GM12872 (cell line): Measurements from ENCODE around the gene FSTL5.
A peak's percentile ranks its signal among the peaks of the same experiment; 100 is the strongest.

ENCODE experiments used
- TF ChIP-seq, protein P1 (sequence below): IDR thresholded peaks from 3 replicates; pipeline ENCODE4 v1.5.1; 2011; ENCODE audit warnings: low read depth, mild to moderate bottlenecking, low read length, moderate library complexity; ENCODE audit not compliant: insufficient read depth

Gene FSTL5

DNA sequence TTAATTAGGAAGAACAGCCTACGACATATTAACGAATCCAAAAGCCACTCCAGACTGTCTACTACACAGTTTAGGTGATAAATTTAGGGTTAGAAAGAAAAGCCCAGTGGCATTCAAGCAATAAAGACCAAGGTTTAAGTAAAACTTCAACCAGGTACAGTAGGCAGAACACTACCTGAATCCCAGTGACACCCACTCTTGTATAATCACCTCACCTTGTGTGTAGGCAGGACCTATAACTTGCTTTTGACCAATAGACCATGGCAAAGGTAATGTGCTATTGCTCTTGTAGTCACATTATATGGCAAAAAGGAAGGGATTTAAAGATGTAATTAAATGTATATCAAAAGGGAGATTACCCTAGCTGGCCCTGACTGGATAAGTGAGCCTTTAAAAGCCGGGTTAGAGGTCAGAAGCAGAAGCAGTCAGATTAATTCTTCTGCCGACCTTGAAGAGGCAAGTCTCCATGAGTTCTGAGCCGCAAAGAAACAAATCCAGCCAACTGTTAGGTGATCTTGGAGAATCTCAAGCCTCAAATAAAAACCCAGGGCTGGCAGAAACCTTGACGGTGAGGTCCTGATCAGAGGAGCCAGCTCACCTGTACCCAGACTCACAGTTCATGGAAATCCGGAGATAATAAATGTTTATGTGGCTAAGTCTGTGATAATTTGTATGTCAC lies 8.8 kb downstream of the FSTL5 start:
- TF ChIP-seq, protein P1, sequence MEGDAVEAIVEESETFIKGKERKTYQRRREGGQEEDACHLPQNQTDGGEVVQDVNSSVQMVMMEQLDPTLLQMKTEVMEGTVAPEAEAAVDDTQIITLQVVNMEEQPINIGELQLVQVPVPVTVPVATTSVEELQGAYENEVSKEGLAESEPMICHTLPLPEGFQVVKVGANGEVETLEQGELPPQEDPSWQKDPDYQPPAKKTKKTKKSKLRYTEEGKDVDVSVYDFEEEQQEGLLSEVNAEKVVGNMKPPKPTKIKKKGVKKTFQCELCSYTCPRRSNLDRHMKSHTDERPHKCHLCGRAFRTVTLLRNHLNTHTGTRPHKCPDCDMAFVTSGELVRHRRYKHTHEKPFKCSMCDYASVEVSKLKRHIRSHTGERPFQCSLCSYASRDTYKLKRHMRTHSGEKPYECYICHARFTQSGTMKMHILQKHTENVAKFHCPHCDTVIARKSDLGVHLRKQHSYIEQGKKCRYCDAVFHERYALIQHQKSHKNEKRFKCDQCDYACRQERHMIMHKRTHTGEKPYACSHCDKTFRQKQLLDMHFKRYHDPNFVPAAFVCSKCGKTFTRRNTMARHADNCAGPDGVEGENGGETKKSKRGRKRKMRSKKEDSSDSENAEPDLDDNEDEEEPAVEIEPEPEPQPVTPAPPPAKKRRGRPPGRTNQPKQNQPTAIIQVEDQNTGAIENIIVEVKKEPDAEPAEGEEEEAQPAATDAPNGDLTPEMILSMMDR: no peak

DNA sequence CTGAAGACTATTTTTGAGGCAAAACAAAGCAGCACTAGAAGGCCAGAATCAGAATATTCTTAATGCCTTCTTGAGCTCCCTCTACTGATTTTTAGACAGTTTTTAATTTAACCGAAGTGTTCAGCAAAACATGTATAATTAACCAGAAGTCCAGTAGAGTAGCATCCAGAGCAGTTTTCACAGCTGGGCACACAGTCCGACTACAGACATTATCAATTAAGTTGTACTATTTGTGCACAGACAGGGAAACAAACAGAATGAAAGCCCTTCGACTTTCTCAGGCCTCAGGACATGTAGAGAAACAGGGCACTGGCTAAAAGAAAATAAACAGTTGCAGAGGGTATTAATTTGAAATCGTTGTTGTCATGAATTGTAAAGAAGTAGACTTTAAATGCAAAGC lies 11.9 kb downstream of the FSTL5 start:
- TF ChIP-seq, protein P1: no peak

DNA sequence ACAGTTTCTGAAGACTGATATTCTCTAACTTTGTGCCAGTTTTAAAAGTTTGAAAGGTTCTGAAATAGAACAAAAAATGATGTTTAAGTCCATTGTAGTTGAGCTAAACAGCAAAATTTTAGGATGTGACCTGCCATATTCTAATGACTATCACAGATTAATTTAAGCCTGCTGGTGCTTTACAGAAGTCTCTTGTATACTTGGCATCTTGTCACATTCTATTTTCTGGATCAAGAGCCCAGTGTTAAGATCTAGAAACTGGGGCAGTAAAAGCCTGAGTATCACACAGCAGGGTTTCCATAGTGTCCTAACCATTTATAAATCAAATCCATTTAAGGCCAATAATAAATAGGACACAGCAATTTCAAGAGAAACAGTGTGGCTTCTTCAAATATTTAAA lies 12.4 kb downstream of the FSTL5 start:
- TF ChIP-seq, protein P1: no peak

DNA sequence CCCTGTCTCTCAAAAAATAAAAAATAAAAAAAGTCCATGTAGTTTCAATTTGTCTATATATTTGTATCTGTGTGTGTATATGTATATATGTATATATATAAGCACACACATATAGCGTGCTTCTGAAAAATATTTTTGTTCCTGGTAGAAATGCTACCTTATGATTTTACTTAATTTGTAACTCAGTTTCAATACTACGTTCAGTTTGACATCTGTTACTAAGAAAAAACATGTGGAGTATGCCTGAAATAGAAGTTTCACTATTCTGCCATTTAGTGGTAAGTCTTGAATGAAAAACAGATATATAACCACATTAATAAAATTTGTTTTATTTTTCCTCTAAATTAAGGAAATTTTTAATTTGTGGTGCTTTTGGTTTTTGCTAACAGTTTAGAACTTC lies 14.2 kb downstream of the FSTL5 start:
- TF ChIP-seq, protein P1: no peak

DNA sequence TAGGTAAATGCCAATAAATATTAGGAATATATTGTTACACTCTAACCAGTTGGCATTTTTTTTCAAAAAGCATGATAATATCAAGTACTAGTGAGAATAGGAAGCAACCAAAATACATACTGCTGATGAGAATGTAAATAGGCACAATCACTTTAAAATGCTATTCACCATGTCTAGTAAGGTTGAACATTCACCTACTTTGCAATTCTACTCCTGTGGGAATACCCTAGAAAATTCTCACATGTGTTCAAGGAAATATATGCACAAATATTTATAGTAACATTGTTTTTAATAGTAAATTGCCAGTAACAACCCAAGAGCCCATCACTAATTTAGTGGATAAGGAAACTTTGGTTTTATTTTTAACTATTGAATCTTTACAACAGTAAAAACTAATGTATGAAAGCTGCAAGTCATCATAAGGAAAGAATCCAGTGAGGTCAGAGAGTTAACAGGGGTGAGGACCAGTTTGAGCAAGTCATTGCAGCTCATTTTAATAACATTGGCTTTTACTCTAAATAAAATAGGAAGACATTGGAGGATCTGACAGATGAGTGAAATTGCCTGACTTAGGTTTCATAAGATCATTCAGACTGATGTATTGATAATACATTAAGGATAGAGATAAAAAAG lies 23.6 kb downstream of the FSTL5 start:
- TF ChIP-seq, protein P1: no peak

DNA sequence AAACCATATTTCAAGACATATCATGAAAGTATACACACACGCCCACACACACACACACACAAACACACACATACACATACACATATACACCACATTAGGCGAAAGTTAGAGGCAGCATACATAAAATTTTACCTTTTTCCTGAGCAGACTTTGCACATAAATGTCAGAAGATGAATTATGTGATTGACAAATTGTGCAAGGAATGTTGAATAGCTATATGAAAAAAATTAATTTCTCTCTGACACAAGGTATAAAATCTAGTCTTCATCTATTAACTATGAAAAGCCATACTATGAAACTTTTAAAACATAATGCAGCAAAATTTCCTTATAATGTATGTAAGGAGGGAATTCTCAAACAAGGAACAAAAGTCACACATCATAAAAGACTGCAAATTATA lies 24.4 kb downstream of the FSTL5 start:
- TF ChIP-seq, protein P1: no peak

DNA sequence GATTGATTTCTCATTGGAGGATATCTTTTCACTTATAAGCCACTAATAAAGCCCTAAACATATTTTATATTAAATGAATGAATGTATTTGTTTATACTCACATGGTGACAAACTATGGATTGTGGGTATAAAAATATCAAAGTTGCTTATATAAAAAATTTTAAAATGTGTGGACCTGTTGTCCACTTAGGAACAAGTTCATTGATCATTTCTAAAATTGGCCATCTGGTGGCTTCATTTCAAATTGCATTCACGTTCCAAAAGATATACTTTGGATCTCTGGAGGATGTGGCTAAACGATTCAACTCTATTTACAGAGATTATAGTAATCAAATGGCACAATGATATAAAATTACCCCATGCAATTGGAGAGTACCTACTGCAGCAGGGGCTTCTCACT lies 32.5 kb downstream of the FSTL5 start:
- TF ChIP-seq, protein P1: peak; percentile 18; the same call in 1 of the 3 replicates
